Measurements from ENCODE around the gene ACOX1. TPM values are rescaled to one million over a fixed set of nuclear protein-coding genes. Genes with fewer than 3 reads are reported as not detected.
A peak's percentile ranks its signal among the peaks of the same experiment; 100 is the strongest.

Gene ACOX1
- total and polyA plus RNA-seq, 2 of the 13 experiments (the other 11 are each of a cell fraction or from before 2014, with no cell fraction given): 86.4 to 120 TPM

DNA sequence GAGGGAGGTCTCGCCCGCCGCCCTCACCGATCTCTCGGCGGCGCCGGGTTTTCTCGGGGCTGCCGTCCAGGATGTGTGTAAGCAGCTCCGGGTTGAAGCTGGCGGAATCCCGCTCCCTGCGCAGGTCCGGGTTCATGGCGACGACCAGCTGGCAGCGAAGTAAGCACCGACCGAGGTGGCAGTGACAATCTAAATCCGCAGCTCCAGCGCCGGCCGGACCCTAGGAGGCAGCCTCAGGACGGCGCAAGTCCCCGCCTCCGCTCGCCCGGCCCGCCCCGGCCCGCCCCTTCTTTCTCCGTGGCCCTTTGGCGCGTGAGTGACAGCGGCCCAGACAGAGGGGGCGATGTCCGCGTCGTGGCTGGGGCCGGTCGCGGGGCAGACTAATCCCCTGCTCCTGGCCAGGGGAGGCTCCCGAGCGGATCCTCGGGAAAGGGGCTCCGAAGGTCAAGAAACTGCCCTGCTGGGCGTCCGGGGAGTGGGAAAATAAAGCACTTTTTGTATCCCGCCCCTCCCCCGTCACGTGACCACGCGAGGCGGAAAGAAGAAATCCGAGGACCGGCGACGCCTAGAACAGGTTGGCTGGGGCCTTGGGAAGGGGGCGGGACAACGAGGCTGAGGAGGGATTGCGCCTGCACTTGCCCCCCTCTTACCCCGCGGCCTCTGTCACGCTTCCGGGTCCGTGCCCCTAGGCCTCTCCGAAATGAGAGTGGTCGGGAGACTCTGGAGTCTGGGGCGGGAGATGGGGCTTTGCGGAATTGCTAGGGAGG lies at the start of gene ACOX1, which contains the start of gene TEN1 (continued):
- TF ChIP-seq, protein P1, sequence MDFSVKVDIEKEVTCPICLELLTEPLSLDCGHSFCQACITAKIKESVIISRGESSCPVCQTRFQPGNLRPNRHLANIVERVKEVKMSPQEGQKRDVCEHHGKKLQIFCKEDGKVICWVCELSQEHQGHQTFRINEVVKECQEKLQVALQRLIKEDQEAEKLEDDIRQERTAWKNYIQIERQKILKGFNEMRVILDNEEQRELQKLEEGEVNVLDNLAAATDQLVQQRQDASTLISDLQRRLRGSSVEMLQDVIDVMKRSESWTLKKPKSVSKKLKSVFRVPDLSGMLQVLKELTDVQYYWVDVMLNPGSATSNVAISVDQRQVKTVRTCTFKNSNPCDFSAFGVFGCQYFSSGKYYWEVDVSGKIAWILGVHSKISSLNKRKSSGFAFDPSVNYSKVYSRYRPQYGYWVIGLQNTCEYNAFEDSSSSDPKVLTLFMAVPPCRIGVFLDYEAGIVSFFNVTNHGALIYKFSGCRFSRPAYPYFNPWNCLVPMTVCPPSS (IDR thresholded peaks at IDR 0.05): no peak
- TF ChIP-seq, protein P2, sequence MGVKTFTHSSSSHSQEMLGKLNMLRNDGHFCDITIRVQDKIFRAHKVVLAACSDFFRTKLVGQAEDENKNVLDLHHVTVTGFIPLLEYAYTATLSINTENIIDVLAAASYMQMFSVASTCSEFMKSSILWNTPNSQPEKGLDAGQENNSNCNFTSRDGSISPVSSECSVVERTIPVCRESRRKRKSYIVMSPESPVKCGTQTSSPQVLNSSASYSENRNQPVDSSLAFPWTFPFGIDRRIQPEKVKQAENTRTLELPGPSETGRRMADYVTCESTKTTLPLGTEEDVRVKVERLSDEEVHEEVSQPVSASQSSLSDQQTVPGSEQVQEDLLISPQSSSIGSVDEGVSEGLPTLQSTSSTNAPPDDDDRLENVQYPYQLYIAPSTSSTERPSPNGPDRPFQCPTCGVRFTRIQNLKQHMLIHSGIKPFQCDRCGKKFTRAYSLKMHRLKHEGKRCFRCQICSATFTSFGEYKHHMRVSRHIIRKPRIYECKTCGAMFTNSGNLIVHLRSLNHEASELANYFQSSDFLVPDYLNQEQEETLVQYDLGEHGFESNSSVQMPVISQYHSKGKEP (CRISPR knock-in tag; IDR thresholded peaks at IDR 0.05): no peak
- TF ChIP-seq JDP2 (CRISPR knock-in tag; IDR thresholded peaks at IDR 0.05; ENCODE audit: borderline replicate concordance) (no peak; the same call in 1 of the 2 replicates), KDM5B (CRISPR knock-in tag; IDR thresholded peaks at IDR 0.05; ENCODE audit: borderline replicate concordance) (peak; percentile 86; the same call in 1 of the 2 replicates), SIX4 (CRISPR knock-in tag; IDR thresholded peaks at IDR 0.05) (peak; percentile 33; the same call in 1 of the 2 replicates), BRCA1 (CRISPR knock-in tag; IDR thresholded peaks at IDR 0.05) (peak; percentile 61), HNRNPL (IDR thresholded peaks at IDR 0.05; ENCODE audit: low read depth, low read length) (peak; percentile 59; the same call in 1 of the 2 replicates), ETV5 (CRISPR knock-in tag; IDR thresholded peaks at IDR 0.05; ENCODE audit: borderline replicate concordance) (peak; percentile 92), ZSCAN31 (CRISPR knock-in tag; IDR thresholded peaks at IDR 0.05; ENCODE audit: low read depth) (peak; percentile 94), ATM (IDR thresholded peaks at IDR 0.05; ENCODE audit: borderline replicate concordance) (no peak), MIXL1 (CRISPR knock-in tag; IDR thresholded peaks at IDR 0.05) (peak; percentile 81), NFE2L2 (IDR thresholded peaks at IDR 0.05; ENCODE audit: low read length) (no peak), NCOA2 (CRISPR knock-in tag; IDR thresholded peaks at IDR 0.05) (peak; percentile 66), ATF1 (CRISPR knock-in tag; IDR thresholded peaks at IDR 0.05) (peak; percentile 44; the same call in 1 of the 2 replicates), EZH2 (conservative IDR thresholded peaks at IDR 0.05; ENCODE audit: low read depth, low read length) (no peak), ARID2 (CRISPR knock-in tag; IDR thresholded peaks at IDR 0.05; ENCODE audit: borderline replicate concordance) (no peak; the same call in 1 of the 2 replicates), ZSCAN9 (CRISPR knock-in tag; IDR thresholded peaks at IDR 0.05; ENCODE audit: borderline replicate concordance) (peak; percentile 83), ZNF143 (CRISPR knock-in tag; IDR thresholded peaks at IDR 0.05) (peak; percentile 18; the same call in 1 of the 2 replicates), ZNF660 (CRISPR knock-in tag; IDR thresholded peaks at IDR 0.05; ENCODE audit: borderline replicate concordance, low read depth) (no peak)
- TF ChIP-seq, protein P3, sequence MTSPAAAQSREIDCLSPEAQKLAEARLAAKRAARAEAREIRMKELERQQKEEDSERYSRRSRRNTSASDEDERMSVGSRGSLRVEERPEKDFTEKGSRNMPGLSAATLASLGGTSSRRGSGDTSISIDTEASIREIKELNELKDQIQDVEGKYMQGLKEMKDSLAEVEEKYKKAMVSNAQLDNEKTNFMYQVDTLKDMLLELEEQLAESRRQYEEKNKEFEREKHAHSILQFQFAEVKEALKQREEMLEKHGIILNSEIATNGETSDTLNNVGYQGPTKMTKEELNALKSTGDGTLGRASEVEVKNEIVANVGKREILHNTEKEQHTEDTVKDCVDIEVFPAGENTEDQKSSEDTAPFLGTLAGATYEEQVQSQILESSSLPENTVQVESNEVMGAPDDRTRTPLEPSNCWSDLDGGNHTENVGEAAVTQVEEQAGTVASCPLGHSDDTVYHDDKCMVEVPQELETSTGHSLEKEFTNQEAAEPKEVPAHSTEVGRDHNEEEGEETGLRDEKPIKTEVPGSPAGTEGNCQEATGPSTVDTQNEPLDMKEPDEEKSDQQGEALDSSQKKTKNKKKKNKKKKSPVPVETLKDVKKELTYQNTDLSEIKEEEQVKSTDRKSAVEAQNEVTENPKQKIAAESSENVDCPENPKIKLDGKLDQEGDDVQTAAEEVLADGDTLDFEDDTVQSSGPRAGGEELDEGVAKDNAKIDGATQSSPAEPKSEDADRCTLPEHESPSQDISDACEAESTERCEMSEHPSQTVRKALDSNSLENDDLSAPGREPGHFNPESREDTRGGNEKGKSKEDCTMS (CRISPR knock-in tag; conservative IDR thresholded peaks at IDR 0.05): no peak
- TF ChIP-seq, protein P4, sequence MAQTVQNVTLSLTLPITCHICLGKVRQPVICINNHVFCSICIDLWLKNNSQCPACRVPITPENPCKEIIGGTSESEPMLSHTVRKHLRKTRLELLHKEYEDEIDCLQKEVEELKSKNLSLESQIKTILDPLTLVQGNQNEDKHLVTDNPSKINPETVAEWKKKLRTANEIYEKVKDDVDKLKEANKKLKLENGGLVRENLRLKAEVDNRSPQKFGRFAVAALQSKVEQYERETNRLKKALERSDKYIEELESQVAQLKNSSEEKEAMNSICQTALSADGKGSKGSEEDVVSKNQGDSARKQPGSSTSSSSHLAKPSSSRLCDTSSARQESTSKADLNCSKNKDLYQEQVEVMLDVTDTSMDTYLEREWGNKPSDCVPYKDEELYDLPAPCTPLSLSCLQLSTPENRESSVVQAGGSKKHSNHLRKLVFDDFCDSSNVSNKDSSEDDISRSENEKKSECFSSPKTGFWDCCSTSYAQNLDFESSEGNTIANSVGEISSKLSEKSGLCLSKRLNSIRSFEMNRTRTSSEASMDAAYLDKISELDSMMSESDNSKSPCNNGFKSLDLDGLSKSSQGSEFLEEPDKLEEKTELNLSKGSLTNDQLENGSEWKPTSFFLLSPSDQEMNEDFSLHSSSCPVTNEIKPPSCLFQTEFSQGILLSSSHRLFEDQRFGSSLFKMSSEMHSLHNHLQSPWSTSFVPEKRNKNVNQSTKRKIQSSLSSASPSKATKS (CRISPR knock-in tag; IDR thresholded peaks at IDR 0.05): no peak
- TF ChIP-seq, protein P5, sequence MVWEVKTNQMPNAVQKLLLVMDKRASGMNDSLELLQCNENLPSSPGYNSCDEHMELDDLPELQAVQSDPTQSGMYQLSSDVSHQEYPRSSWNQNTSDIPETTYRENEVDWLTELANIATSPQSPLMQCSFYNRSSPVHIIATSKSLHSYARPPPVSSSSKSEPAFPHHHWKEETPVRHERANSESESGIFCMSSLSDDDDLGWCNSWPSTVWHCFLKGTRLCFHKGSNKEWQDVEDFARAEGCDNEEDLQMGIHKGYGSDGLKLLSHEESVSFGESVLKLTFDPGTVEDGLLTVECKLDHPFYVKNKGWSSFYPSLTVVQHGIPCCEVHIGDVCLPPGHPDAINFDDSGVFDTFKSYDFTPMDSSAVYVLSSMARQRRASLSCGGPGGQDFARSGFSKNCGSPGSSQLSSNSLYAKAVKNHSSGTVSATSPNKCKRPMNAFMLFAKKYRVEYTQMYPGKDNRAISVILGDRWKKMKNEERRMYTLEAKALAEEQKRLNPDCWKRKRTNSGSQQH (CRISPR knock-in tag; IDR thresholded peaks at IDR 0.05; ENCODE audit: low read depth): no peak; the same call in 1 of the 2 replicates
